WTC11 (cell line): ENCODE results near the gene C10orf71.

Source experiments
- ESRRA ChIP-seq: sonication (generic); formaldehyde crosslinking; IDR thresholded peaks from 2 replicates; pipeline ENCODE4 v1.8.1; 2022; ENCODE audit warnings: mild to moderate bottlenecking, missing genetic modification reagents, borderline replicate concordance
- ETV6 ChIP-seq: sonication (generic); formaldehyde crosslinking; IDR thresholded peaks from 2 replicates; pipeline ENCODE4 v1.8.1; 2022; ENCODE audit warnings: mild to moderate bottlenecking, missing genetic modification reagents
- GABPB1 ChIP-seq: sonication (generic); formaldehyde crosslinking; IDR thresholded peaks from 2 replicates; pipeline ENCODE4 v1.8.1; 2023; ENCODE audit warnings: mild to moderate bottlenecking, missing genetic modification reagents
- GRHL2 ChIP-seq: fragments of 250-450 bp; sonication (Bioruptor Pico); IDR thresholded peaks from 2 replicates; pipeline ENCODE4 v1.8.0; 2022; ENCODE audit warnings: mild to moderate bottlenecking, moderate library complexity; ENCODE audit not compliant: insufficient replicate concordance, severe bottlenecking
- NFYB ChIP-seq: sonication (generic); formaldehyde crosslinking; conservative IDR thresholded peaks from 2 replicates; pipeline ENCODE4 v1.8.0; 2022; ENCODE audit warnings: low read depth, missing genetic modification reagents
- SP1 ChIP-seq: sonication (generic); formaldehyde crosslinking; conservative IDR thresholded peaks from 2 replicates; pipeline ENCODE4 v1.8.1; 2022; ENCODE audit warnings: missing genetic modification reagents
- TP53 ChIP-seq: sonication (generic); formaldehyde crosslinking; IDR thresholded peaks from 2 replicates; pipeline ENCODE4 v1.8.1; 2023; ENCODE audit warnings: mild to moderate bottlenecking, missing genetic modification reagents
- TF ChIP-seq, protein P1 (sequence below): sonication (generic); formaldehyde crosslinking; IDR thresholded peaks from 2 replicates; pipeline ENCODE4 v1.8.1; 2023; ENCODE audit warnings: mild to moderate bottlenecking, missing genetic modification reagents, moderate library complexity
- TF ChIP-seq, protein P2 (sequence below): sonication (generic); formaldehyde crosslinking; IDR thresholded peaks from 2 replicates; pipeline ENCODE4 v1.8.1; 2023; ENCODE audit warnings: mild to moderate bottlenecking, missing genetic modification reagents, moderate library complexity
- TF ChIP-seq, protein P3 (sequence below): fragments of 250-450 bp; sonication (Bioruptor Pico); conservative IDR thresholded peaks from 2 replicates; pipeline ENCODE4 v1.9.0; 2021; ENCODE audit warnings: mild to moderate bottlenecking
- TF ChIP-seq, protein P4 (sequence below): fragments of 200-600 bp; IDR thresholded peaks from 2 replicates; pipeline ENCODE4 v1.8.0; 2022; ENCODE audit warnings: antibody characterized with exemption
- TF ChIP-seq, protein P5 (sequence below): sonication (generic); formaldehyde crosslinking; conservative IDR thresholded peaks from 2 replicates; pipeline ENCODE4 v1.8.1; 2022; ENCODE audit warnings: mild to moderate bottlenecking, missing genetic modification reagents
- TF ChIP-seq, protein P6 (sequence below): sonication (generic); formaldehyde crosslinking; IDR thresholded peaks from 2 replicates; pipeline ENCODE4 v1.8.1; 2022; ENCODE audit warnings: mild to moderate bottlenecking, moderate library complexity, missing genetic modification reagents
- TF ChIP-seq, protein P7 (sequence below): sonication (generic); formaldehyde crosslinking; IDR thresholded peaks from 2 replicates; pipeline ENCODE4 v1.8.0; 2022; ENCODE audit warnings: mild to moderate bottlenecking, missing genetic modification reagents

DNA sequence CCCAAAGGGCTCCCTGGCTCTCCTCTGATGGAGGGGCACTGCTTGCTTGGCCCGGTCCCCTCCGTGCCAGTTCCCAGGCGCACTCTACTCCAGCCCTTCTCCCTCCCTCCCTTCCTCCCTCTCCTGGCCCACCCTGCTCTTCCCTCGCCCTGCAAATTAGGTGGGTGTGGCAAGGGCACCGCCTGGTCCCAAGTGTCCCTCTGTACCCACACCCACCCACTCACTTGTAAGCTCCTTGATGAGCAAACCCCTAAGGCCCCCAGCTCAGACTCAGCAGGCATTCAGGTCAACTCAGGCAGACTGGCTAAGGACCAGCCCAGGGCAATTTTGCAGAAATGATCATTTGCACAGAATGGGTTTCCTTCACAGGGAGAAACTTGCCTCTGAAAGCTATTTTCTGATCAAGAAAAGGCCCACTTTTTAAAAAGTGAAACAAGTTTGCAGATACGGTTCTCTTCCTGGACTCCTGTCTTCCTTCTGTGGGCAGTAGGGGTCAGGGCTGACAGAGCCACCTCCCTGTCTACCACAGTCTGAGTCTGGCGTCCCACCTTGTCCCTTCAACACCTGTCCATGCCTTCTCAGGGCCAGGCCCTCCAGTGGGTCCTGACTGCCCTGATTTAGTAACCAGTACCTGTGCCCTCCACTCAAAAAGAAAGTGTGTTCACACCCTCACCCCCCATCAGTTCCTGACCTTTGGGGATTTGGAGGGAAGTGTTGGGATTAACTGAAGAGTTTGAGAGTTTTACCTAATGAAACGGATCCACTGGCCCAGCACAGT, 28.3 kb downstream of the C10orf71 start:
- TF ChIP-seq, protein P1, sequence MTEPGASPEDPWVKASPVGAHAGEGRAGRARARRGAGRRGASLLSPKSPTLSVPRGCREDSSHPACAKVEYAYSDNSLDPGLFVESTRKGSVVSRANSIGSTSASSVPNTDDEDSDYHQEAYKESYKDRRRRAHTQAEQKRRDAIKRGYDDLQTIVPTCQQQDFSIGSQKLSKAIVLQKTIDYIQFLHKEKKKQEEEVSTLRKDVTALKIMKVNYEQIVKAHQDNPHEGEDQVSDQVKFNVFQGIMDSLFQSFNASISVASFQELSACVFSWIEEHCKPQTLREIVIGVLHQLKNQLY (CRISPR knock-in tag) = no peak
- TF ChIP-seq, protein P2, sequence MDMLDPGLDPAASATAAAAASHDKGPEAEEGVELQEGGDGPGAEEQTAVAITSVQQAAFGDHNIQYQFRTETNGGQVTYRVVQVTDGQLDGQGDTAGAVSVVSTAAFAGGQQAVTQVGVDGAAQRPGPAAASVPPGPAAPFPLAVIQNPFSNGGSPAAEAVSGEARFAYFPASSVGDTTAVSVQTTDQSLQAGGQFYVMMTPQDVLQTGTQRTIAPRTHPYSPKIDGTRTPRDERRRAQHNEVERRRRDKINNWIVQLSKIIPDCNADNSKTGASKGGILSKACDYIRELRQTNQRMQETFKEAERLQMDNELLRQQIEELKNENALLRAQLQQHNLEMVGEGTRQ = no peak
- TF ChIP-seq SP1 (CRISPR knock-in tag) (no peak), NFYB (CRISPR knock-in tag) (no peak), ESRRA (no peak), ETV6 (no peak), GABPB1 (CRISPR knock-in tag) (no peak), TP53 (CRISPR knock-in tag) (no peak), GRHL2 (CRISPR knock-in tag) (no peak)
- TF ChIP-seq, protein P3, sequence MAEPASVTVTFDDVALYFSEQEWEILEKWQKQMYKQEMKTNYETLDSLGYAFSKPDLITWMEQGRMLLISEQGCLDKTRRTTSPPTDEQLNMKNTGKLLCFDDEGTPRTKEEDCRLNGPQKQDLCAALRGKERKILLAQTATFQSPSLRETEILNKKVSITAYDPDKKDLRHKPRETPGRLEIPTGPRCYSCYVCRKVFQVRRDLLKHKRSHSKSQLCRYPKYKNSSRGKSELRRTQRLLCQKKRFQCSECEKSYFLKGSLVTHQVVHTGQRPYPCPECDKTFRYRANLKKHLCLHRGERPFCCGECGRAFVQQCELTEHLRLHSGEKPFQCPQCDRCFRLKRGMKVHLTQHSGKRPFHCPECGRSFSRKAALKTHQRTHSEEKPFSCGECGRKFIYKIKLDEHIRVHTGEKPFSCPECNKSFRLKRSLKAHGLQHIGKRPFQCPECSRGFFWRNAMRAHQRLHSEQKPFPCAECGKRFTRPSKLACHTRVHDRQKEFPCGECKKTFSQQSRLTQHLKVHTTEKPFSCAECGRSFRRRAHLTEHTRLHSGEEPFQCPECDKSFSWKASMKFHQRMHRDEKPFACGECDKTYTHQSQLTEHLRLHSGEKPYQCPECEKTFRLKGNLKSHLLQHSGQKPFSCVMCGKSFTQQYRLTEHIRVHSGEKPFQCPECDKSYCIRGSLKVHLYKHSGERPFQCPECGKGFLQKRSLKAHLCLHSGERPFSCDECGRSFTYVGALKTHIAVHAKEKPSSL (CRISPR knock-in tag) = no peak
- TF ChIP-seq, protein P4, sequence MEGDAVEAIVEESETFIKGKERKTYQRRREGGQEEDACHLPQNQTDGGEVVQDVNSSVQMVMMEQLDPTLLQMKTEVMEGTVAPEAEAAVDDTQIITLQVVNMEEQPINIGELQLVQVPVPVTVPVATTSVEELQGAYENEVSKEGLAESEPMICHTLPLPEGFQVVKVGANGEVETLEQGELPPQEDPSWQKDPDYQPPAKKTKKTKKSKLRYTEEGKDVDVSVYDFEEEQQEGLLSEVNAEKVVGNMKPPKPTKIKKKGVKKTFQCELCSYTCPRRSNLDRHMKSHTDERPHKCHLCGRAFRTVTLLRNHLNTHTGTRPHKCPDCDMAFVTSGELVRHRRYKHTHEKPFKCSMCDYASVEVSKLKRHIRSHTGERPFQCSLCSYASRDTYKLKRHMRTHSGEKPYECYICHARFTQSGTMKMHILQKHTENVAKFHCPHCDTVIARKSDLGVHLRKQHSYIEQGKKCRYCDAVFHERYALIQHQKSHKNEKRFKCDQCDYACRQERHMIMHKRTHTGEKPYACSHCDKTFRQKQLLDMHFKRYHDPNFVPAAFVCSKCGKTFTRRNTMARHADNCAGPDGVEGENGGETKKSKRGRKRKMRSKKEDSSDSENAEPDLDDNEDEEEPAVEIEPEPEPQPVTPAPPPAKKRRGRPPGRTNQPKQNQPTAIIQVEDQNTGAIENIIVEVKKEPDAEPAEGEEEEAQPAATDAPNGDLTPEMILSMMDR = no peak
- TF ChIP-seq, protein P5, sequence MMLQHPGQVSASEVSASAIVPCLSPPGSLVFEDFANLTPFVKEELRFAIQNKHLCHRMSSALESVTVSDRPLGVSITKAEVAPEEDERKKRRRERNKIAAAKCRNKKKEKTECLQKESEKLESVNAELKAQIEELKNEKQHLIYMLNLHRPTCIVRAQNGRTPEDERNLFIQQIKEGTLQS = no peak
- TF ChIP-seq, protein P6, sequence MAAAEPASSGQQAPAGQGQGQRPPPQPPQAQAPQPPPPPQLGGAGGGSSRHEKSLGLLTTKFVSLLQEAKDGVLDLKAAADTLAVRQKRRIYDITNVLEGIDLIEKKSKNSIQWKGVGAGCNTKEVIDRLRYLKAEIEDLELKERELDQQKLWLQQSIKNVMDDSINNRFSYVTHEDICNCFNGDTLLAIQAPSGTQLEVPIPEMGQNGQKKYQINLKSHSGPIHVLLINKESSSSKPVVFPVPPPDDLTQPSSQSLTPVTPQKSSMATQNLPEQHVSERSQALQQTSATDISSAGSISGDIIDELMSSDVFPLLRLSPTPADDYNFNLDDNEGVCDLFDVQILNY (CRISPR knock-in tag) = no peak
- TF ChIP-seq, protein P7, sequence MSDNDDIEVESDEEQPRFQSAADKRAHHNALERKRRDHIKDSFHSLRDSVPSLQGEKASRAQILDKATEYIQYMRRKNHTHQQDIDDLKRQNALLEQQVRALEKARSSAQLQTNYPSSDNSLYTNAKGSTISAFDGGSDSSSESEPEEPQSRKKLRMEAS = no peak
